HepG2 (cell line): ENCODE measurements around the gene RAET1L. TPM values are rescaled to one million over a fixed set of nuclear protein-coding genes. Genes with fewer than 3 reads are reported as not detected.

Experiments used
- ATAC-seq: fragments of 200-7000 bp; cut with Tn5 transposase; 3 replicates; pipeline ENCODE4 v1.9.1; 2020; ENCODE audit warnings: mild to moderate bottlenecking, moderate library complexity
- BruUV-seq: library from RNA; stranded (reverse); fragments of 400-500 nt; replicated peaks from 2 replicates; lab custom pipeline; 2021; lab: Mats Ljungman, UMichigan
- CTCF ChIA-PET: fragments of 300-600 bp; formaldehyde crosslinking; extraction: SDS; loops from one replicate; lab custom pipeline; 2021; ENCODE audit warnings: low total read pairs, inconsistent platforms, low intra/inter-chr PET ratio; lab: Yijun Ruan, JAX
- POLR2A ChIA-PET: fragments of 350-600 bp; sonication (Branson Sonifier 250); formaldehyde crosslinking; loops from one replicate; lab custom pipeline; 2020; ENCODE audit warnings: antibody characterized with exemption, inconsistent platforms; lab: Yijun Ruan, JAX
- DNase-seq: peaks from one replicate; pipeline ENCODE4 v3.0.0-alpha.2; 2015; ENCODE audit warnings: low spot score
- FAIRE-seq: peaks from 3 replicates; lab custom pipeline; 2011; peaks lifted over from hg19 to GRCh38; lab: Jason Lieb, UNC
- H2AFZ ChIP-seq: one replicate; pipeline ENCODE4 v1.6.1; 2011; ENCODE audit warnings: low read length, inconsistent platforms
- H3K27ac ChIP-seq: fragments of 300-600 bp; 3 replicates; pipeline ENCODE4 v1.8.0; 2011; ENCODE audit warnings: mixed run types, mild to moderate bottlenecking, mixed read lengths, low read length, inconsistent platforms; ENCODE audit not compliant: insufficient read depth; ENCODE audit errors: extremely low read length
- H3K27me3 ChIP-seq, 2 experiments: fragments of 200-600 bp in 1 of 2; 2 replicates in 1 of 2; 3 replicates in 1 of 2; pipeline versions ENCODE4 v1.6.0 to v1.8.0; 2011; ENCODE audit warnings: low read length in 2 of 2, mild to moderate bottlenecking in 2 of 2, moderate library complexity in 2 of 2, inconsistent platforms in 1 of 2; ENCODE audit not compliant: insufficient read depth in 2 of 2, control insufficient read depth in 1 of 2
- H3K36me3 ChIP-seq, 2 experiments: fragments of 200-600 bp in 1 of 2; replicated peaks in 1 of 2; 2 replicates in 1 of 2; 3 replicates in 1 of 2; pipeline versions ENCODE4 v1.5.1 to v1.8.0; 2011; ENCODE audit warnings: low read length in 2 of 2, inconsistent platforms in 1 of 2; ENCODE audit not compliant: insufficient read depth in 2 of 2, control insufficient read depth in 1 of 2
- H3K4me1 ChIP-seq: 2 replicates; pipeline ENCODE4 v1.5.1; 2012; ENCODE audit warnings: low read length, inconsistent platforms; ENCODE audit not compliant: insufficient read depth
- H3K4me2 ChIP-seq: 2 replicates; pipeline ENCODE4 v1.6.0; 2011; ENCODE audit warnings: low read depth, low read length, inconsistent platforms
- H3K4me3 ChIP-seq, 3 experiments: fragments of 200-600 bp in 1 of 3; sonication (generic), shearing (Covaris generic) in 1 of 3; replicated peaks in 1 of 3; 2 replicates each; pipeline ENCODE4 v1.5.1; 2011 to 2016; ENCODE audit warnings: low read length in 3 of 3, inconsistent platforms in 2 of 3, low read depth in 2 of 3, mild to moderate bottlenecking in 2 of 3, control low read depth in 1 of 3, mixed read lengths in 1 of 3; ENCODE audit not compliant: insufficient read depth in 1 of 3
- H3K79me2 ChIP-seq: one replicate; pipeline ENCODE4 v1.6.1; 2011; ENCODE audit warnings: low read length, inconsistent platforms; ENCODE audit not compliant: insufficient read depth
- H3K9ac ChIP-seq: 2 replicates; pipeline ENCODE4 v1.6.0; 2011; ENCODE audit warnings: mild to moderate bottlenecking, low read depth, low read length, inconsistent platforms; ENCODE audit not compliant: insufficient read depth
- H3K9me3 ChIP-seq: 2 replicates; pipeline ENCODE4 v1.5.1; 2012; ENCODE audit warnings: mild to moderate bottlenecking, low read length
- H4K20me1 ChIP-seq: 2 replicates; pipeline ENCODE4 v1.6.0; 2011; ENCODE audit warnings: inconsistent platforms, mild to moderate bottlenecking, low read length, moderate library complexity; ENCODE audit not compliant: insufficient read depth
- CBX2 ChIP-seq, 2 experiments: fragments of 200-600 bp in 1 of 2; sonication (generic); formaldehyde crosslinking in 1 of 2; IDR thresholded peaks; 2 replicates each; pipeline versions ENCODE4 v1.7.0 to v1.8.1; 2018 to 2022; ENCODE audit warnings: low read depth in 2 of 2, low read length in 1 of 2, mild to moderate bottlenecking in 1 of 2, missing genetic modification reagents in 1 of 2
- KDM5B ChIP-seq: sonication (generic); formaldehyde crosslinking; IDR thresholded peaks from 2 replicates; pipeline ENCODE4 v1.4.0; 2020; ENCODE audit warnings: missing genetic modification reagents, mild to moderate bottlenecking, borderline replicate concordance
- KLF15 ChIP-seq: sonication (generic); formaldehyde crosslinking; IDR thresholded peaks from 2 replicates; pipeline ENCODE4 v1.8.1; 2023; ENCODE audit warnings: borderline replicate concordance, mild to moderate bottlenecking, inconsistent platforms, missing genetic modification reagents, mixed read lengths
- KLF16 ChIP-seq, 2 experiments: sonication (generic) in 1 of 2; formaldehyde crosslinking in 1 of 2; IDR thresholded peaks; 2 replicates each; pipeline versions ENCODE4 v1.6.1 to v1.8.0; 2016 to 2023; ENCODE audit warnings: missing genetic modification reagents in 2 of 2, missing compliant biosample characterization in 1 of 2
- NBN ChIP-seq: fragments of 450-650 bp; conservative IDR thresholded peaks from 2 replicates; pipeline ENCODE4 v1.6.1; 2017
- NFATC3 ChIP-seq: sonication (generic); formaldehyde crosslinking; IDR thresholded peaks from 2 replicates; pipeline ENCODE4 v1.5.1; 2020; ENCODE audit warnings: mild to moderate bottlenecking, missing genetic modification reagents
- NFE2L1 ChIP-seq: sonication (generic); formaldehyde crosslinking; IDR thresholded peaks from 2 replicates; pipeline ENCODE4 v1.4.0; 2020; ENCODE audit warnings: missing genetic modification reagents, mild to moderate bottlenecking, borderline replicate concordance
- POLR2G ChIP-seq: fragments of 200-400 bp; formaldehyde crosslinking; IDR thresholded peaks from 2 replicates; pipeline ENCODE4 v1.6.1; 2018; ENCODE audit warnings: mild to moderate bottlenecking, low read depth, low read length, moderate library complexity
- THYN1 ChIP-seq: sonication (generic); formaldehyde crosslinking; IDR thresholded peaks from 2 replicates; pipeline ENCODE4 v1.8.1; 2023; ENCODE audit warnings: low read depth, mild to moderate bottlenecking, moderate library complexity, missing genetic modification reagents, borderline replicate concordance
- ZBTB3 ChIP-seq: sonication (generic); formaldehyde crosslinking; IDR thresholded peaks from 2 replicates; pipeline ENCODE4 v1.4.0; 2020; ENCODE audit warnings: low read depth, mild to moderate bottlenecking, moderate library complexity, missing genetic modification reagents, borderline replicate concordance
- ZNF30 ChIP-seq: sonication (generic); formaldehyde crosslinking; IDR thresholded peaks from 2 replicates; pipeline ENCODE4 v1.5.0; 2020; ENCODE audit warnings: mild to moderate bottlenecking, missing genetic modification reagents
- ZNF703 ChIP-seq: sonication (generic); formaldehyde crosslinking; IDR thresholded peaks from 2 replicates; pipeline ENCODE4 v1.5.1; 2020; ENCODE audit warnings: missing genetic modification reagents, mild to moderate bottlenecking, moderate library complexity, borderline replicate concordance
- ZNF781 ChIP-seq: sonication (generic); formaldehyde crosslinking; IDR thresholded peaks from 2 replicates; pipeline ENCODE4 v1.5.1; 2020; ENCODE audit warnings: borderline replicate concordance, mild to moderate bottlenecking, missing genetic modification reagents; ENCODE audit errors: not compliant biosample characterization
- ZNF792 ChIP-seq: IDR thresholded peaks from 2 replicates; pipeline ENCODE4 v1.6.1; 2016
- WGBS: methylation state at CpG from one replicate; pipeline ENCODE4 v1.1.6; 2017; ENCODE audit warnings: low lambda C conversion rate; 5-methylcytosine and 5-hydroxymethylcytosine counted together
- in situ Hi-C: cut with HindIII; loops from 2 replicates; pipeline ENCODE4 v1.10.0; 2017; ENCODE audit warnings: low pct_unique_long_range_greater_than_20kb; ENCODE audit not compliant: extremely low pct_ligation_motif_present
- intact Hi-C: fragments of 100-400 bp; cut with micrococcal nuclease; formaldehyde crosslinking; loops from one replicate; pipeline ENCODE4 v1.10.0; 2022; ENCODE audit not compliant: unreplicated experiment
- polyA plus RNA-seq, 8 experiments: library from polyadenylated mRNA; depleted of rRNA in 3 of 8; stranded (reverse) in 7 of 8; unstranded in 1 of 8; fragments of >200 nt; fragmentation: Illumina TruSeq in 4 of 8; extraction: Trizol in 4 of 8; gene quantifications; 2 replicates each; pipeline versions ENCODE4 v1.2.1 to v1.2.3, GENCODE V29; 2011 to 2016; ENCODE audit warnings: low read depth in 4 of 8, missing spikeins in 1 of 8, mixed read lengths in 1 of 8; ENCODE audit not compliant: insufficient read depth in 1 of 8
- total RNA-seq, 5 experiments: library from RNA; depleted of rRNA; stranded (reverse); fragments of >200 nt; fragmentation: Illumina TruSeq; extraction: Trizol; gene quantifications; 2 replicates each; pipeline ENCODE4 v1.2.3, GENCODE V29; 2016; ENCODE audit warnings: low read depth in 1 of 5
- TF ChIP-seq, protein P1 (sequence below): sonication (generic); formaldehyde crosslinking; IDR thresholded peaks from 2 replicates; pipeline ENCODE4 v1.5.0; 2020; ENCODE audit warnings: missing genetic modification reagents

RAET1L gene
- total and polyA plus RNA-seq, 2 of the 13 experiments (the other 11 are each of a cell fraction or from before 2014, with no cell fraction given) = not detected

DNA sequence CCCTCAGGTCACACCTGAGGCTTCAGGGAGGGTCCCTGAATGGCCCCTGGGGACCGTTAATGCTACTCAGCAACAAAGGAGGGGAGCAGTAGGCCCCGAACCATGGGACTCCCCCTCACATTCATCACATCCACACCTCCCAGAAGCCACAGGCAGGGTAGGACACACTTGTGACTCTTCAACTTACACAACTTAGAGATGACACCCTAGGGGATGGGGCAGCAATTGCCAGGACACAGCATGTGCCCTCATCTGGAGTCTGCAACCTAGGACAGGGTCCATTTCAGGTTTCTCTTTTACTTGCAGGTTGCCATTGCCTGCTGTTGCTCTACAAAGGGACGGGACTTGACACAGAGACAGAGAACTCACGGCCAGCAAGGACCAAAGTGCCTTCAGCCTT is 42.8 kb upstream of the RAET1L start:
- Histone ChIP-seq H3K36me3 (no peaks in the 10 kb centered on the region), H4K20me1 (no peaks in the 10 kb centered on the region; the same call in 1 of the 2 replicates), H3K4me1 (peaks cover 8% of the 10 kb centered on the region; the same call in 1 of the 2 replicates), H3K4me2 (peak overlapping the region; percentile 55), H3K9me3 (no peaks in the 10 kb centered on the region), H3K9ac (no peak overlapping the region), H3K79me2 (no peaks in the 10 kb centered on the region), H2AFZ (no peak overlapping the region), H3K27me3 (peaks cover 0 to 21% of the 10 kb centered on the region in 2 experiments; a peak in 4 of 5 replicates), H3K4me3 (peak overlapping the region in 1 of 3 experiments; percentile 57; a peak in 1 of 6 replicates), H3K27ac (no peak overlapping the region)
- FAIRE-seq (peak; percentile 57), DNase-seq (no peak), ATAC-seq (no peak; the same call in 2 of the 3 replicates)
- no TSS peak for BruUV-seq
- ChIA-PET POLR2A (no interaction called here), CTCF (no interaction called here)
- 0 out of 2 replicates have a peak, but pooled peaks have one; percentile 0 for TF ChIP-seq KDM5B (CRISPR knock-in tag)
- TF ChIP-seq ZNF792 (CRISPR knock-in tag) = no peak
- 0 out of 2 replicates have a peak, but pooled peaks have one; percentile 16 for TF ChIP-seq KLF15
- no peak for TF ChIP-seq ZNF703 (CRISPR knock-in tag)
- no peak for TF ChIP-seq NFATC3 (CRISPR knock-in tag)
- TF ChIP-seq KLF16 (CRISPR knock-in tag; IDR thresholded peaks at IDR 0.05) = no peak
- in situ Hi-C loops = no loop called here
- intact Hi-C loops = no loop called here
- 11% methylated on average over 3 of the region's 4 CpGs for WGBS

DNA sequence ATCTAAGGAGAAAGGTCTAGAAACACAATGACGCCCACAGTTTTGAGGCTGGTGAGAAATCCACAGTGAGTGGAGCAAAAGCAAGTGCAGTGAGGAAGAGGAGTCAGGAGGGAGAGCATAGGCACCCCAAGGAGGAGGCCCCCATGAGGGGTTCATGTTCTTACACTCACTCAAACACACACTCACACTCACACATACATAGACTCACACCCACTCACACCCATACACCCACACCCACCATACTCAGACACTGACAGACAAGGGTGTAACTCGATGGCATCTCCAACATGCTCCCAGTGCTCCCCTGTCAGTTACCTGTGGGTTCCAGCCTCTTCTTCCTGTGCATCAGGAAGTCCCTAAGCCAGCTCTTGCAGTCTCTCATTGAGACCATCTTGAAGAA is 39.8 kb upstream of the RAET1L start:
- ChIA-PET CTCF (no interaction called here), POLR2A (no interaction called here)
- Histone ChIP-seq H3K79me2 (no peaks in the 10 kb centered on the region), H3K27ac (no peak overlapping the region), H4K20me1 (no peaks in the 10 kb centered on the region), H3K36me3 (no peaks in the 10 kb centered on the region), H3K9ac (no peak overlapping the region), H3K4me1 (peaks cover 8% of the 10 kb centered on the region; the same call in 1 of the 2 replicates), H2AFZ (no peak overlapping the region), H3K9me3 (no peaks in the 10 kb centered on the region), H3K27me3 (peaks cover 0 to 21% of the 10 kb centered on the region in 2 experiments; a peak in 4 of 5 replicates), H3K4me2 (no peak overlapping the region), H3K4me3 (no peak overlapping the region)
- FAIRE-seq (no peak), DNase-seq (no peak), ATAC-seq (no peak)
- intact Hi-C loops = no loop called here
- no TSS peak for BruUV-seq
- in situ Hi-C loops = no loop called here
- 14% methylated on average over 2 of the region's 2 CpGs for WGBS
- TF ChIP-seq POLR2G (no peak), ZNF30 (no peak), THYN1 (CRISPR knock-in tag) (no peak), ZBTB3 (CRISPR knock-in tag) (no peak), NFE2L1 (CRISPR knock-in tag) (no peak), CBX2 (IDR thresholded peaks at IDR 0.05; ENCODE audit: low read depth, low read length) (no peak), CBX2 (CRISPR knock-in tag; IDR thresholded peaks at IDR 0.05; ENCODE audit: low read depth) (no peak), ZNF781 (CRISPR knock-in tag) (no peak), NBN (no peak)
- TF ChIP-seq, protein P1, sequence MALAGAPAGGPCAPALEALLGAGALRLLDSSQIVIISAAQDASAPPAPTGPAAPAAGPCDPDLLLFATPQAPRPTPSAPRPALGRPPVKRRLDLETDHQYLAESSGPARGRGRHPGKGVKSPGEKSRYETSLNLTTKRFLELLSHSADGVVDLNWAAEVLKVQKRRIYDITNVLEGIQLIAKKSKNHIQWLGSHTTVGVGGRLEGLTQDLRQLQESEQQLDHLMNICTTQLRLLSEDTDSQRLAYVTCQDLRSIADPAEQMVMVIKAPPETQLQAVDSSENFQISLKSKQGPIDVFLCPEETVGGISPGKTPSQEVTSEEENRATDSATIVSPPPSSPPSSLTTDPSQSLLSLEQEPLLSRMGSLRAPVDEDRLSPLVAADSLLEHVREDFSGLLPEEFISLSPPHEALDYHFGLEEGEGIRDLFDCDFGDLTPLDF (CRISPR knock-in tag) = no peak
